Chondrocyte (in vitro differentiated cells): Measurements from ENCODE around the gene TMEM150C. TPM values are rescaled to one million over a fixed set of nuclear protein-coding genes. Genes with fewer than 3 reads are reported as not detected.

Experiments used
- DNase-seq: peaks from one replicate; pipeline ENCODE4 v3.0.0; 2021; ENCODE audit warnings: mixed read lengths, low spot score
- H3K27ac Mint-ChIP-seq: one replicate; pipeline ENCODE4 v1.8.0; 2021; ENCODE audit warnings: mild to moderate bottlenecking, moderate library complexity, mixed read lengths; ENCODE audit not compliant: unreplicated experiment
- H3K27me3 Mint-ChIP-seq: 2 replicates; pipeline ENCODE4 v1.8.0; 2021; ENCODE audit warnings: low read depth, mixed read lengths
- H3K36me3 Mint-ChIP-seq: 2 replicates; pipeline ENCODE4 v1.8.0; 2021; ENCODE audit warnings: low read depth, mixed read lengths
- H3K4me1 Mint-ChIP-seq: 2 replicates; pipeline ENCODE4 v1.8.0; 2021; ENCODE audit warnings: low read depth, mild to moderate bottlenecking, mixed read lengths
- H3K4me3 Mint-ChIP-seq: one replicate; pipeline ENCODE4 v1.8.0; 2021; ENCODE audit warnings: mild to moderate bottlenecking, moderate library complexity, mixed read lengths; ENCODE audit not compliant: unreplicated experiment
- H3K9me3 Mint-ChIP-seq: 2 replicates; pipeline ENCODE4 v1.8.0; 2021; ENCODE audit warnings: low read depth, mixed read lengths
- CTCF ChIP-seq: fragments of 200-600 bp; sonication (generic); IDR thresholded peaks from 2 replicates; pipeline ENCODE4 v1.5.0; 2021; ENCODE audit warnings: antibody characterized with exemption, mild to moderate bottlenecking, moderate library complexity
- total RNA-seq: library from RNA; stranded (reverse); gene quantifications from 3 replicates; pipeline ENCODE4 v1.2.1, GENCODE V29; 2021

The TMEM150C gene
- total RNA-seq, 1 donor from 2014 or later: 2.3 TPM

GRCh38 chr4:82519776-82520175, 42.0 kb downstream of the TMEM150C start:
- no peak overlapping the region for H3K27ac Mint-ChIP-seq
- H3K9me3 Mint-ChIP-seq: no peaks in the 10 kb centered on the region
- H3K27me3 Mint-ChIP-seq: no peaks in the 10 kb centered on the region
- H3K4me1 Mint-ChIP-seq: peaks cover 24% of the 10 kb centered on the region
- no peak for TF ChIP-seq CTCF
- no peak for DNase-seq
- H3K4me3 Mint-ChIP-seq: no peak overlapping the region
- no peaks in the 10 kb centered on the region for H3K36me3 Mint-ChIP-seq

GRCh38 chr4:82519072-82519471, 42.7 kb downstream of the TMEM150C start:
- no peak overlapping the region for H3K27ac Mint-ChIP-seq
- no peak for DNase-seq
- no peaks in the 10 kb centered on the region for H3K9me3 Mint-ChIP-seq
- H3K4me3 Mint-ChIP-seq: no peak overlapping the region
- H3K4me1 Mint-ChIP-seq: peaks cover 24% of the 10 kb centered on the region
- H3K36me3 Mint-ChIP-seq: no peaks in the 10 kb centered on the region
- no peak for TF ChIP-seq CTCF
- H3K27me3 Mint-ChIP-seq: no peaks in the 10 kb centered on the region

- H3K4me1 Mint-ChIP-seq: peaks cover 24% of the 10 kb centered on the region
- H3K36me3 Mint-ChIP-seq: no peaks in the 10 kb centered on the region
- TF ChIP-seq CTCF: no peak
- H3K9me3 Mint-ChIP-seq: no peaks in the 10 kb centered on the region
- no peak for DNase-seq
- no peak overlapping the region for H3K27ac Mint-ChIP-seq
- H3K4me3 Mint-ChIP-seq: no peak overlapping the region
- H3K27me3 Mint-ChIP-seq: no peaks in the 10 kb centered on the region
Observed at GRCh38 chr4:82517043-82517442, 44.7 kb downstream of the TMEM150C start.

- H3K4me1 Mint-ChIP-seq: peaks cover 24% of the 10 kb centered on the region
- no peaks in the 10 kb centered on the region for H3K36me3 Mint-ChIP-seq
- peak overlapping the region; percentile 15 for H3K27ac Mint-ChIP-seq
- no peak for DNase-seq
- no peaks in the 10 kb centered on the region for H3K27me3 Mint-ChIP-seq
- no peak for TF ChIP-seq CTCF
- no peaks in the 10 kb centered on the region for H3K9me3 Mint-ChIP-seq
- no peak overlapping the region for H3K4me3 Mint-ChIP-seq
Observed at GRCh38 chr4:82515705-82516104, 46.1 kb downstream of the TMEM150C start.

- peaks cover 16% of the 10 kb centered on the region for H3K4me1 Mint-ChIP-seq
- H3K27ac Mint-ChIP-seq: no peak overlapping the region
- TF ChIP-seq CTCF: no peak
- no peak overlapping the region for H3K4me3 Mint-ChIP-seq
- no peaks in the 10 kb centered on the region for H3K9me3 Mint-ChIP-seq
- H3K27me3 Mint-ChIP-seq: no peaks in the 10 kb centered on the region
- no peak for DNase-seq
- H3K36me3 Mint-ChIP-seq: no peaks in the 10 kb centered on the region
Observed at GRCh38 chr4:82513382-82513781, 48.4 kb downstream of the TMEM150C start.
